Neural cell (in vitro differentiated cells): Measurements from ENCODE around the gene ERC2. TPM values are rescaled to one million over a fixed set of nuclear protein-coding genes. Genes with fewer than 3 reads are reported as not detected.

Experiments
- H2AFZ ChIP-seq: fragments of 200-600, 300-800 bp; sonication (generic), shearing (Covaris generic); 2 replicates; pipeline ENCODE4 v1.6.0; 2014; ENCODE audit warnings: low read depth, mild to moderate bottlenecking, antibody characterized with exemption, low read length, moderate library complexity
- H3F3A ChIP-seq: fragments of 200-600 bp; shearing (Covaris generic); 2 replicates; pipeline ENCODE4 v1.6.1; 2016; ENCODE audit warnings: mild to moderate bottlenecking, moderate library complexity, mixed read lengths, antibody characterized with exemption, low read length; ENCODE audit not compliant: insufficient read depth, poor library complexity, severe bottlenecking
- H3K27ac ChIP-seq: fragments of 200-600, 300-800 bp; sonication (generic), shearing (Covaris generic); 2 replicates; pipeline ENCODE4 v1.5.1; 2014; ENCODE audit warnings: mild to moderate bottlenecking, low read length, moderate library complexity
- H3K27me3 ChIP-seq: fragments of 300-800, 200-600 bp; sonication (generic), shearing (Covaris generic); 2 replicates; pipeline ENCODE4 v1.6.0; 2014; ENCODE audit warnings: mild to moderate bottlenecking, low read depth, low read length, moderate library complexity; ENCODE audit not compliant: insufficient read depth
- H3K36me3 ChIP-seq: fragments of 300-800, 200-600 bp; sonication (generic), shearing (Covaris generic); 2 replicates; pipeline ENCODE4 v1.5.1; 2014; ENCODE audit warnings: mild to moderate bottlenecking, antibody characterized with exemption, low read length, moderate library complexity; ENCODE audit not compliant: insufficient read depth
- H3K4me2 ChIP-seq: fragments of 300-800, 200-600 bp; sonication (generic), shearing (Covaris generic); 2 replicates; pipeline ENCODE4 v1.6.0; 2014; ENCODE audit warnings: mild to moderate bottlenecking, low read length
- H3K4me3 ChIP-seq: fragments of 300-800, 200-600 bp; sonication (generic), shearing (Covaris generic); 2 replicates; pipeline ENCODE4 v1.5.1; 2014; ENCODE audit warnings: mild to moderate bottlenecking, low read length, moderate library complexity
- H3K79me2 ChIP-seq: fragments of 200-600 bp; shearing (Covaris generic); replicated peaks from 2 replicates; pipeline ENCODE4 v1.6.0; 2014; ENCODE audit warnings: mild to moderate bottlenecking, low read length, moderate library complexity; ENCODE audit not compliant: insufficient read depth
- H3K9ac ChIP-seq: fragments of 300-800, 200-600 bp; sonication (generic), shearing (Covaris generic); 2 replicates; pipeline ENCODE4 v1.6.1; 2016; ENCODE audit warnings: mild to moderate bottlenecking, low read length, mixed read lengths
- H3K9me2 ChIP-seq: fragments of 200-600 bp; shearing (Covaris generic); 2 replicates; pipeline ENCODE4 v1.6.1; 2016; ENCODE audit warnings: mild to moderate bottlenecking, low read length, mixed read lengths; ENCODE audit not compliant: insufficient read depth
- H3K9me3 ChIP-seq: fragments of 200-600, 300-800 bp; sonication (generic), shearing (Covaris generic); 2 replicates; pipeline ENCODE4 v1.6.1; 2016; ENCODE audit warnings: mild to moderate bottlenecking, mixed run types, low read length, moderate library complexity, mixed read lengths
- H4K20me1 ChIP-seq: fragments of 200-600 bp; shearing (Covaris generic); 2 replicates; pipeline ENCODE4 v1.6.1; 2016; ENCODE audit warnings: mild to moderate bottlenecking, mixed run types; ENCODE audit not compliant: insufficient read depth
- EP300 ChIP-seq: fragments of 450-650 bp; conservative IDR thresholded peaks from 2 replicates; pipeline ENCODE4 v1.6.1; 2014; ENCODE audit warnings: antibody characterized with exemption, mild to moderate bottlenecking, moderate library complexity; ENCODE audit not compliant: poor library complexity, severe bottlenecking
- EZH2 ChIP-seq: fragments of 200-600, 300-800 bp; shearing (Covaris generic), sonication (generic); IDR thresholded peaks from 2 replicates; pipeline ENCODE4 v1.6.1; 2014; ENCODE audit warnings: antibody characterized with exemption, low read length, borderline replicate concordance, mild to moderate bottlenecking; ENCODE audit not compliant: insufficient read depth, poor library complexity, severe bottlenecking
- MXI1 ChIP-seq: fragments of 450-650 bp; conservative IDR thresholded peaks from 2 replicates; pipeline ENCODE4 v1.6.1; 2014; ENCODE audit warnings: antibody characterized with exemption, mild to moderate bottlenecking; ENCODE audit not compliant: poor library complexity, severe bottlenecking
- POLR2AphosphoS5 ChIP-seq: IDR thresholded peaks from 2 replicates; pipeline ENCODE4 v1.6.1; 2012
- RAD21 ChIP-seq: fragments of 450-650 bp; conservative IDR thresholded peaks from 2 replicates; pipeline ENCODE4 v1.6.1; 2014; ENCODE audit warnings: antibody characterized with exemption, mild to moderate bottlenecking, moderate library complexity
- REST ChIP-seq: IDR thresholded peaks from 2 replicates; pipeline ENCODE4 v1.6.1; 2012; ENCODE audit warnings: borderline replicate concordance
- SMC3 ChIP-seq: fragments of 450-650 bp; conservative IDR thresholded peaks from 2 replicates; pipeline ENCODE4 v1.6.1; 2014; ENCODE audit warnings: antibody characterized with exemption, mild to moderate bottlenecking, moderate library complexity; ENCODE audit not compliant: poor library complexity
- TAF1 ChIP-seq: IDR thresholded peaks from 2 replicates; pipeline ENCODE4 v1.6.1; 2012; ENCODE audit warnings: low read depth
- polyA plus RNA-seq: library from polyadenylated mRNA; depleted of rRNA; stranded (reverse); fragments of >200 nt; gene quantifications from 2 replicates; pipeline ENCODE4 v1.2.3, GENCODE V29; 2014
- TF ChIP-seq, protein P1 (sequence below): fragments of 450-650 bp; IDR thresholded peaks from 2 replicates; pipeline ENCODE4 v1.5.1; 2014; ENCODE audit warnings: antibody characterized with exemption, mild to moderate bottlenecking, moderate library complexity; ENCODE audit not compliant: poor library complexity, severe bottlenecking

ERC2 gene
- polyA plus RNA-seq, 1 donor from 2014 or later, result 60.4 TPM

DNA sequence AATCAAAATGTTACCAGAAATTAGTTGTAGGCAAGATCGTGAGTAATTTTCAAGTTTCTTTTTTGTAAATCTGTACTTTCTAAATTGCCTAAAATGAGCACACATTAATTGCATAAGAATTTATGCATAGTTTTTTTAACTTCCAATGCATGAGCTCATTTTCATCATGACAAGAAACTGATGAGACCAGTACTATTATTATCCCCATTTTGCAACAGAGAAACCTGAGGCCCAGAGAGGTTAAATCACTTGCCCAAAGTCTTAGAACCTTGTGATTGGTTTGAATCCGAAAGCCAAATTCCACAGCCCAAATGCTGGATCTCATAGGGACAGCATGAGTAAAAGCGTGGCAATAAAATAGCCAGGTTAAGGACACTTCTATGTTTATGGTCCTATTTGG lies 274.7 kb downstream of the ERC2 start:
- Histone ChIP-seq H3K79me2 (no peaks in the 10 kb centered on the region), H3K36me3 (no peaks in the 10 kb centered on the region), H3K4me3 (no peak overlapping the region), H3K27ac (no peak overlapping the region), H3K9me2 (no peaks in the 10 kb centered on the region), H3K9me3 (no peaks in the 10 kb centered on the region), H3K9ac (no peak overlapping the region), H3F3A (no peaks in the 10 kb centered on the region), H3K27me3 (no peaks in the 10 kb centered on the region), H3K4me2 (no peak overlapping the region), H2AFZ (no peak overlapping the region), H4K20me1 (no peaks in the 10 kb centered on the region)
- no peak for TF ChIP-seq RAD21
- TF ChIP-seq MXI1, result no peak
- no peak for TF ChIP-seq SMC3
- TF ChIP-seq POLR2AphosphoS5, result no peak
- no peak for TF ChIP-seq EP300
- no peak for TF ChIP-seq EZH2
- TF ChIP-seq TAF1, result no peak
- no peak for TF ChIP-seq REST
- TF ChIP-seq, protein P1, sequence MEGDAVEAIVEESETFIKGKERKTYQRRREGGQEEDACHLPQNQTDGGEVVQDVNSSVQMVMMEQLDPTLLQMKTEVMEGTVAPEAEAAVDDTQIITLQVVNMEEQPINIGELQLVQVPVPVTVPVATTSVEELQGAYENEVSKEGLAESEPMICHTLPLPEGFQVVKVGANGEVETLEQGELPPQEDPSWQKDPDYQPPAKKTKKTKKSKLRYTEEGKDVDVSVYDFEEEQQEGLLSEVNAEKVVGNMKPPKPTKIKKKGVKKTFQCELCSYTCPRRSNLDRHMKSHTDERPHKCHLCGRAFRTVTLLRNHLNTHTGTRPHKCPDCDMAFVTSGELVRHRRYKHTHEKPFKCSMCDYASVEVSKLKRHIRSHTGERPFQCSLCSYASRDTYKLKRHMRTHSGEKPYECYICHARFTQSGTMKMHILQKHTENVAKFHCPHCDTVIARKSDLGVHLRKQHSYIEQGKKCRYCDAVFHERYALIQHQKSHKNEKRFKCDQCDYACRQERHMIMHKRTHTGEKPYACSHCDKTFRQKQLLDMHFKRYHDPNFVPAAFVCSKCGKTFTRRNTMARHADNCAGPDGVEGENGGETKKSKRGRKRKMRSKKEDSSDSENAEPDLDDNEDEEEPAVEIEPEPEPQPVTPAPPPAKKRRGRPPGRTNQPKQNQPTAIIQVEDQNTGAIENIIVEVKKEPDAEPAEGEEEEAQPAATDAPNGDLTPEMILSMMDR, result no peak

DNA sequence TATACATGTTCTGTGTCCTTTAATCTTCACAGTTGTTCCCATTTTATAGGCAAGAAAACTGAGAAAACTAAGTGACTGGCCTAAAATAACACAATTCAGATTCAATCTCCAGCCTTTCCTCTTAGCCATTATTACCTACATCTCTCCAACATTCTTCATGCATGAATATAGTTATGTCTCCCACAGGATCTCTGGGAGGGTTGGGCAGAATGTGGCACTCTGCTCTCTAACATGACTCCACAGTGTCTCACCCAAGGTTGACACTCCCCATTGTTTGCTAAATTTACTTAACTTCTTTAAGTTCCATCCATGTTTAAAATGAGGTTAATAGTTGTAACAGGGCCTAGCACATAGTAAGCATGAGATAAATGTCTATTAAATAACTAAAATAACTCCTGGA lies 276.3 kb downstream of the ERC2 start:
- Histone ChIP-seq H3K79me2 (no peaks in the 10 kb centered on the region), H3K9me3 (no peaks in the 10 kb centered on the region), H3K27me3 (no peaks in the 10 kb centered on the region), H3K27ac (no peak overlapping the region), H4K20me1 (no peaks in the 10 kb centered on the region), H3K9ac (no peak overlapping the region), H3F3A (no peaks in the 10 kb centered on the region), H2AFZ (no peak overlapping the region), H3K9me2 (no peaks in the 10 kb centered on the region), H3K4me3 (no peak overlapping the region), H3K4me2 (no peak overlapping the region), H3K36me3 (no peaks in the 10 kb centered on the region)
- TF ChIP-seq SMC3 (no peak), EP300 (no peak), EZH2 (no peak)

GRCh38 chr3:56190771-56191305 lies 277.4 kb downstream of the ERC2 start:
- no peaks in the 10 kb centered on the region for H4K20me1 ChIP-seq

More at GRCh38 chr3:56190771-56191305, 277.4 kb downstream of the ERC2 start:
- TF ChIP-seq MXI1, result no peak
- TF ChIP-seq, protein P1, result no peak
- TF ChIP-seq TAF1, result no peak
- no peak for TF ChIP-seq RAD21
- no peak for TF ChIP-seq POLR2AphosphoS5
- TF ChIP-seq SMC3, result no peak
- no peak for TF ChIP-seq REST
- TF ChIP-seq EP300, result no peak
- TF ChIP-seq EZH2, result no peak
- no peaks in the 10 kb centered on the region for H3F3A ChIP-seq
- H3K9ac ChIP-seq, result no peak overlapping the region
- no peak overlapping the region for H3K27ac ChIP-seq
- no peaks in the 10 kb centered on the region for H3K36me3 ChIP-seq
- H3K27me3 ChIP-seq, result no peaks in the 10 kb centered on the region
- no peak overlapping the region for H3K4me2 ChIP-seq
- H3K9me3 ChIP-seq, result no peaks in the 10 kb centered on the region
- no peaks in the 10 kb centered on the region for H3K9me2 ChIP-seq
- no peak overlapping the region for H3K4me3 ChIP-seq
- no peaks in the 10 kb centered on the region for H3K79me2 ChIP-seq
- H2AFZ ChIP-seq, result no peak overlapping the region
